Measurements from ENCODE around the gene PLXNB1. TPM values are rescaled to one million over a fixed set of nuclear protein-coding genes. Genes with fewer than 3 reads are reported as not detected.

PLXNB1 gene
- total RNA-seq, 1 experiment from 2014 or later, result 35.6 TPM

- H2AFZ ChIP-seq (ENCODE audit: low read depth, low read length, poor library complexity, severe bottlenecking), result no peak overlapping the region
- no peak overlapping the region for H3K4me3 ChIP-seq (replicated peaks in 1 of 2; ENCODE audit: low read depth in 1 of 2, low read length in 2 of 2)
- BruUV-seq (replicated peaks), result no TSS peak
- TF ChIP-seq ZNF274 (IDR thresholded peaks at IDR 0.05; ENCODE audit: low read depth, low read length), result no peak
- no peak for TF ChIP-seq EZH2 (IDR thresholded peaks at IDR 0.05)
- no peak for TF ChIP-seq ELF1 (IDR thresholded peaks at IDR 0.05; ENCODE audit: borderline replicate concordance, low read depth)
- no peak for TF ChIP-seq RAD21 (IDR thresholded peaks at IDR 0.05; ENCODE audit: low read depth)
- no peak for TF ChIP-seq JUND (IDR thresholded peaks at IDR 0.05)
- TF ChIP-seq YY1 (IDR thresholded peaks at IDR 0.05; ENCODE audit: extremely low read depth, insufficient replicate concordance, low read depth, low read length), result no peak
- TF ChIP-seq ZFX (IDR thresholded peaks at IDR 0.05), result no peak
- no peak for TF ChIP-seq EGR1 (IDR thresholded peaks at IDR 0.05; ENCODE audit: low read depth)
- peaks cover 11 to 13% of the 10 kb centered on the region in 2 experiments; a peak in 3 of 4 replicates for H3K9me3 ChIP-seq (ENCODE audit: control insufficient read depth in 1 of 2, insufficient read depth in 1 of 2, low read depth in 1 of 2, low read length in 2 of 2)
- peaks cover 2 to 7% of the 10 kb centered on the region in 2 experiments; a peak in 3 of 4 replicates for H3K4me1 ChIP-seq (ENCODE audit: control insufficient read depth in 1 of 2, insufficient read depth in 2 of 2, low read length in 2 of 2)
- H4K20me1 ChIP-seq (ENCODE audit: insufficient read depth), result no peaks in the 10 kb centered on the region
- intact Hi-C loops (cut with micrococcal nuclease), result loop anchor here (5.0 kb wide), 1 partner anchor 38 kb away; no protein-coding TSS in a partner anchor
- no peak overlapping the region for H3K9ac ChIP-seq (ENCODE audit: low read length)
- DNase-seq (ENCODE audit: low read depth, low spot score) (no peak), ATAC-seq (no peak)
- no peaks in the 10 kb centered on the region for H3K79me2 ChIP-seq (ENCODE audit: insufficient read depth, low read length)
- H3K27ac ChIP-seq (ENCODE audit: low read depth, low read length), result no peak overlapping the region
- no peaks in the 10 kb centered on the region for H3K36me3 ChIP-seq (ENCODE audit: control insufficient read depth in 1 of 2, insufficient read depth in 2 of 2, low read length in 2 of 2)
- H3K9me2 ChIP-seq (ENCODE audit: insufficient read depth), result no peaks in the 10 kb centered on the region
- H3K4me2 ChIP-seq (ENCODE audit: low read length), result no peak overlapping the region
- CTCF ChIA-PET, result no interaction called here
- RAD21 ChIA-PET (ENCODE audit: low non-redundant PET in 1 of 2, low total read pairs in 2 of 2, uncharacterized antibody in 2 of 2, unreplicated experiment in 2 of 2), result interaction anchor here in 1 of 2 experiments (0.7 kb wide), 1 partner anchor 95 kb away, joined by 4 read pairs; no protein-coding TSS in a partner anchor
- POLR2A ChIA-PET, result no interaction called here
- no peaks in the 10 kb centered on the region for H3K27me3 ChIP-seq (ENCODE audit: insufficient read depth, low read length)
Measured at GRCh38 chr3:48364840-48365239, 65.0 kb downstream of the PLXNB1 start.

GRCh38 chr3:48361928-48362327, 68.0 kb downstream of the PLXNB1 start:
- no TSS peak for BruUV-seq (replicated peaks)
- no peak overlapping the region for H2AFZ ChIP-seq (ENCODE audit: low read depth, low read length, poor library complexity, severe bottlenecking)
- no peak overlapping the region for H3K4me2 ChIP-seq (ENCODE audit: low read length)
- H3K9me3 ChIP-seq (ENCODE audit: control insufficient read depth in 1 of 2, insufficient read depth in 1 of 2, low read depth in 1 of 2, low read length in 2 of 2), result peaks cover 11 to 13% of the 10 kb centered on the region in 2 experiments; a peak in 3 of 4 replicates
- ChIA-PET CTCF (no interaction called here), POLR2A (no interaction called here), RAD21 (ENCODE audit: low non-redundant PET in 1 of 2, low total read pairs in 2 of 2, uncharacterized antibody in 2 of 2, unreplicated experiment in 2 of 2) (no interaction called here)
- no peak overlapping the region for H3K9ac ChIP-seq (ENCODE audit: low read length)
- H3K4me1 ChIP-seq (ENCODE audit: control insufficient read depth in 1 of 2, insufficient read depth in 2 of 2, low read length in 2 of 2), result peaks cover 0 to under 1% of the 10 kb centered on the region in 2 experiments; a peak in 2 of 4 replicates
- H3K27me3 ChIP-seq (ENCODE audit: insufficient read depth, low read length), result no peaks in the 10 kb centered on the region
- H3K9me2 ChIP-seq (ENCODE audit: insufficient read depth), result no peaks in the 10 kb centered on the region
- no peak overlapping the region for H3K27ac ChIP-seq (ENCODE audit: low read depth, low read length)
- no peak for TF ChIP-seq ZBTB33 (IDR thresholded peaks at IDR 0.05; ENCODE audit: extremely low read depth, insufficient replicate concordance, low read length)
- TF ChIP-seq CBX3 (IDR thresholded peaks at IDR 0.05; ENCODE audit: low read depth), result 0 out of 2 replicates have a peak, but pooled peaks have one; percentile 42
- H3K36me3 ChIP-seq (ENCODE audit: control insufficient read depth in 1 of 2, insufficient read depth in 2 of 2, low read length in 2 of 2), result no peaks in the 10 kb centered on the region
- no peak for DNase-seq (ENCODE audit: low read depth, low spot score)
- H4K20me1 ChIP-seq (ENCODE audit: insufficient read depth), result no peaks in the 10 kb centered on the region
- intact Hi-C loops (cut with micrococcal nuclease), result loop anchor here (5.0 kb wide), 1 partner anchor 35 kb away; no protein-coding TSS in a partner anchor
- H3K4me3 ChIP-seq (replicated peaks in 1 of 2; ENCODE audit: low read depth in 1 of 2, low read length in 2 of 2), result no peak overlapping the region
- H3K79me2 ChIP-seq (ENCODE audit: insufficient read depth, low read length), result no peaks in the 10 kb centered on the region
- no peak for ATAC-seq
